Left kidney (tissue), 2 donors: ENCODE results near the gene C10orf95. TPM values are rescaled to one million over a fixed set of nuclear protein-coding genes. Genes with fewer than 3 reads are reported as not detected.

ENCODE experiments used
- DNase-seq: peaks from one replicate; pipeline ENCODE4 v3.0.0-alpha.2; 2013
- polyA plus RNA-seq: library from polyadenylated mRNA; unstranded; fragments of 120-200 nt; gene quantifications from one replicate; pipeline ENCODE4 v1.2.1, GENCODE V29; 2013; ENCODE audit not compliant: insufficient read length

The C10orf95 gene
- polyA plus RNA-seq, 1 donor: 1.5 TPM

DNA sequence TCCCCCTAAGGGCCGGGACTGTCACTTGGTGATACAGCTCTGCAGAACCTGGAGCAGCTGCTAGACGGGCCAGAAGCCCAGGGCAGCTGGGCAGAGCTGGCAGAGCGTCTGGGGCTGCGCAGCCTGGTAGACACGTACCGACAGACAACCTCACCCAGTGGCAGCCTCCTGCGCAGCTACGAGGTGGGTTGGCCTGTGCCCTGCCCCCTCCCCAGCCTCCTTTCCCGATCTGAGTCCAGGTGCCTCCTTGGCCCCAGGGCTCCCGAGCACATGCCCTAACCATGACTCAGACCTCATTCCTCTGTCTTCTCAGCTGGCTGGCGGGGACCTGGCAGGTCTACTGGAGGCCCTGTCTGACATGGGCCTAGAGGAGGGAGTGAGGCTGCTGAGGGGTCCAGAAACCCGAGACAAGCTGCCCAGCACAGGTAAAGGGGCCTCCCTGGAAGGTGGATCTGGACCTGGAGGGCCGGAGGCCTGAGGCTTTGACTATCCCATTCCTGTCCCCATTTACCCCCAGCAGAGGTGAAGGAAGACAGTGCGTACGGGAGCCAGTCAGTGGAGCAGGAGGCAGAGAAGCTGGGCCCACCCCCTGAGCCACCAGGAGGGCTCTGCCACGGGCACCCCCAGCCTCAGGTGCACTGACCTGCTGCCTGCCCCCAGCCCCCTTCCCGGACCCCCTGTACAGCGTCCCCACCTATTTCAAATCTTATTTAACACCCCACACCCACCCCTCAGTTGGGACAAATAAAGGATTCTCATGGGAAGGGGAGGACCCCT, 49.4 kb downstream of the C10orf95 start:
- DNase-seq: no peak

DNA sequence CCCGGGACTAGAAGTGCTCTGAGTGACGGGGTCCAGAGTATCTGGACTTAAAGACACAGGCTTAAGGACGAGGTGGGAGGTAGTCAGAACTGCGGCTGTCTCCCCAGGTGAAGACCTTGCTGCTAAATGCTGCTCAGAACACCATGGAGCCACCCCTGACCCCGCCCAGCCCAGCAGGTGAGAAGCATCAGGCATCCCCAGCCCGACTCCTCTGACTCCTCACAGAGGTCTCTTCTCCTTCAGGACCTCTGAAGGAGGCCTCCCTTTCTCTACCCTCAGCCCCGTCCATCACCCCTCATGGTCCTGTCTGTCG, 50.0 kb downstream of the C10orf95 start:
- DNase-seq: no peak

DNA sequence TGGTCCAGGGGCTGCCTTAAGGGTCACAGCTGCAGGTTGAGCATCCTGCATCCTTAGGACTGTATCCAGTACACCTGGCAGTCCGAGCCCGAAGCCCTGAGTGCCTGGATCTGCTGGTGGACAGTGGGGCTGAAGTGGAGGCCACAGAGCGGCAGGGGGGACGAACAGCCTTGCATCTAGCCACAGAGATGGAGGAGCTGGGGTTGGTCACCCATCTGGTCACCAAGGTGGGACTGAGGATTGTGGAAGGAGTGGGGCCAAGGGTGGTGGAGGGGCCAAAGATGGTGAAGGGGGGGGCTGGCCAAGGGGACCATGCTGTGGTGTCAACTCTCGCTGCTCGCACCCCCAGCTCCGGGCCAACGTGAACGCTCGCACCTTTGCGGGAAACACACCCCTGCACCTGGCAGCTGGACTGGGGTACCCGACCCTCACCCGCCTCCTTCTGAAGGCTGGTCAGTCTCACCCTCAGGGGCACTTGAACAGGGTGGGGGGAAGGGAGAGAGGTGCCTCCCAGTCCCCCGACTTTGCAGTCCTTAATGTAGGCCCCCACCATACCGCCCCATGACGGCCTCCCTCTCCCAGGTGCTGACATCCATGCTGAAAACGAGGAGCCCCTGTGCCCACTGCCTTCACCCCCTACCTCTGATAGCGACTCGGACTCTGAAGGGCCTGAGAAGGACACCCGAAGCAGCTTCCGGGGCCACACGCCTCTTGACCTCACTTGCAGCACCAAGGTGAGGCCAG, 50.6 kb downstream of the C10orf95 start:
- DNase-seq: no peak

DNA sequence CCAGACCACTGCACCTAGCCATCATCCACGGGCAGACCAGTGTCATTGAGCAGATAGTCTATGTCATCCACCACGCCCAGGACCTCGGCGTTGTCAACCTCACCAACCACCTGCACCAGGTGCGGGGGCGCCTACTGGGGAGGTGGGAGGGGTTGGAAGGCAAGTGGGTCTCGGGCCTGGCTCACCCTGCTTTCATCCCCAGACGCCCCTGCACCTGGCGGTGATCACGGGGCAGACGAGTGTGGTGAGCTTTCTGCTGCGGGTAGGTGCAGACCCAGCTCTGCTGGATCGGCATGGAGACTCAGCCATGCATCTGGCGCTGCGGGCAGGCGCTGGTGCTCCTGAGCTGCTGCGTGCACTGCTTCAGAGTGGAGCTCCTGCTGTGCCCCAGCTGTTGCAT, 51.3 kb downstream of the C10orf95 start:
- DNase-seq: no peak

Other genes with a start within 250 kb of the C10orf95 start
- gene ELOVL3, start 225.2 kb downstream of the C10orf95 start, polyA plus RNA-seq: 2.9 TPM
- gene PITX3, start 210.0 kb downstream of the C10orf95 start, polyA plus RNA-seq: 0.43 TPM
- gene GBF1, start 206.0 kb downstream of the C10orf95 start, polyA plus RNA-seq: 56.6 TPM
- 17.2 TPM for gene NFKB2, start 55.8 kb downstream of the C10orf95 start, polyA plus RNA-seq
- 9.3 TPM for gene PSD, start 32.8 kb downstream of the C10orf95 start, polyA plus RNA-seq
- 5.6 TPM for gene FBXL15, start 30.7 kb downstream of the C10orf95 start, polyA plus RNA-seq
- 75.7 TPM for gene CUEDC2, start 19.0 kb downstream of the C10orf95 start, polyA plus RNA-seq
- gene ACTR1A, start 51.2 kb upstream of the C10orf95 start, polyA plus RNA-seq: 81.0 TPM
- gene SUFU, start 52.4 kb upstream of the C10orf95 start, polyA plus RNA-seq: 29.9 TPM
- 110 TPM for gene TRIM8, start 192.9 kb upstream of the C10orf95 start, polyA plus RNA-seq